Activated CD4-positive, alpha-beta memory T cell treated with anti-CD3 and anti-CD28 coated beads for 36 hours (primary cell): Measurements from ENCODE around the gene SLC17A9. TPM values are rescaled to one million over a fixed set of nuclear protein-coding genes. Genes with fewer than 3 reads are reported as not detected.

ENCODE experiments used
- CTCF ChIA-PET: fragments of 350-600 bp; sonication (Branson Sonifier 250); formaldehyde crosslinking; loops from one replicate; lab custom pipeline; 2021; ENCODE audit warnings: antibody characterized with exemption, inconsistent platforms; lab: Charles Lee
- POLR2A ChIA-PET: fragments of 350-600 bp; sonication (Branson Sonifier 250); formaldehyde crosslinking; loops from one replicate; lab custom pipeline; 2021; ENCODE audit warnings: antibody characterized with exemption; lab: Charles Lee
- DNase-seq: peaks from one replicate; pipeline ENCODE4 v3.0.0-alpha.2; 2020
- H3K27ac Mint-ChIP-seq: one replicate; pipeline ENCODE4 v1.8.0; 2021; ENCODE audit warnings: mixed read lengths
- H3K27me3 Mint-ChIP-seq: one replicate; pipeline ENCODE4 v1.8.0; 2021; ENCODE audit warnings: mixed read lengths
- H3K36me3 Mint-ChIP-seq: one replicate; pipeline ENCODE4 v1.8.0; 2021; ENCODE audit warnings: mixed read lengths
- H3K4me1 Mint-ChIP-seq: one replicate; pipeline ENCODE4 v1.8.0; 2021; ENCODE audit warnings: low read depth, mixed read lengths
- H3K4me3 Mint-ChIP-seq: one replicate; pipeline ENCODE4 v1.8.0; 2021; ENCODE audit warnings: mild to moderate bottlenecking, mixed read lengths
- H3K9me3 Mint-ChIP-seq: one replicate; pipeline ENCODE4 v1.8.0; 2021; ENCODE audit warnings: mixed read lengths
- intact Hi-C: fragments of 100-400 bp; cut with micrococcal nuclease; formaldehyde crosslinking; loops from one replicate; pipeline ENCODE4 v1.15.1; 2023
- total RNA-seq, 2 experiments: library from RNA; stranded (reverse); gene quantifications; one replicate each; pipeline ENCODE4 v1.2.3, GENCODE V29; 2021

Gene SLC17A9
- total RNA-seq, 2 experiments from 2014 or later = 9.5 to 9.7 TPM

- Mint-ChIP-seq H3K4me1 (peaks cover 37% of the 10 kb centered on the region), H3K27ac (no peak overlapping the region), H3K4me3 (no peak overlapping the region), H3K36me3 (peaks cover 48% of the 10 kb centered on the region), H3K9me3 (no peaks in the 10 kb centered on the region), H3K27me3 (no peaks in the 10 kb centered on the region)
- no peak for DNase-seq
- ChIA-PET POLR2A (no interaction called here), CTCF (interaction anchor here (1.7 to 10.9 kb wide), 2 partner anchors 10 to 16 kb away, joined by 3 to 127 read pairs; no protein-coding TSS in a partner anchor)
- intact Hi-C loops = no loop called here
Measured at GRCh38 chr20:62911701-62912280, 40.7 kb upstream of the SLC17A9 start.

- intact Hi-C loops = no loop called here
Measured at GRCh38 chr20:62913043-62913630, 39.4 kb upstream of the SLC17A9 start.

GRCh38 chr20:62914436-62914835 is 38.1 kb upstream of the SLC17A9 start:
- intact Hi-C loops = no loop called here
- Mint-ChIP-seq H3K4me3 (no peak overlapping the region), H3K27me3 (no peaks in the 10 kb centered on the region), H3K9me3 (no peaks in the 10 kb centered on the region), H3K27ac (no peak overlapping the region), H3K4me1 (peaks cover 57% of the 10 kb centered on the region), H3K36me3 (peaks cover 32% of the 10 kb centered on the region)
- ChIA-PET CTCF (interaction anchor here (0.7 to 10.9 kb wide), 2 partner anchors 9 to 13 kb away, joined by 3 to 127 read pairs; no protein-coding TSS in a partner anchor), POLR2A (interaction anchor here (0.6 kb wide), 1 partner anchor 148 kb away, joined by 3 read pairs; no protein-coding TSS in a partner anchor)
- no peak for DNase-seq

More at GRCh38 chr20:62913043-62913630, 39.4 kb upstream of the SLC17A9 start:
- Mint-ChIP-seq H3K4me1 (peaks cover 45% of the 10 kb centered on the region), H3K36me3 (peaks cover 38% of the 10 kb centered on the region), H3K27me3 (no peaks in the 10 kb centered on the region), H3K27ac (no peak overlapping the region), H3K4me3 (no peak overlapping the region), H3K9me3 (no peaks in the 10 kb centered on the region)
- DNase-seq = no peak
- POLR2A ChIA-PET = no interaction called here
- CTCF ChIA-PET = interaction anchor here (1.5 to 10.9 kb wide), 3 partner anchors 12 to 96 kb away, joined by 3 to 127 read pairs (median 3); no protein-coding TSS in a partner anchor

- peak overlapping the region; percentile 23 for H3K27ac Mint-ChIP-seq
- no peak overlapping the region for H3K4me3 Mint-ChIP-seq
- POLR2A ChIA-PET = interaction anchor here (0.6 kb wide), 1 partner anchor 148 kb away, joined by 3 read pairs; no protein-coding TSS in a partner anchor
- H3K9me3 Mint-ChIP-seq = no peaks in the 10 kb centered on the region
- intact Hi-C loops = no loop called here
- peaks cover 28% of the 10 kb centered on the region for H3K36me3 Mint-ChIP-seq
- no peak for DNase-seq
- H3K27me3 Mint-ChIP-seq = no peaks in the 10 kb centered on the region
- CTCF ChIA-PET = interaction anchor here (0.7 to 10.9 kb wide), 3 partner anchors 7 to 14 kb away, joined by 3 to 127 read pairs (median 95); no protein-coding TSS in a partner anchor
- peaks cover 59% of the 10 kb centered on the region for H3K4me1 Mint-ChIP-seq
Measured at GRCh38 chr20:62914970-62915457, 37.5 kb upstream of the SLC17A9 start.

- intact Hi-C loops = no loop called here
- POLR2A ChIA-PET = interaction anchor here (1.5 to 3.3 kb wide), 2 partner anchors 8 to 18 kb away, joined by 5 to 14 read pairs; no protein-coding TSS in a partner anchor
Measured at GRCh38 chr20:62916703-62917476, 35.6 kb upstream of the SLC17A9 start.

GRCh38 chr20:62917720-62918119 is 34.8 kb upstream of the SLC17A9 start:
- no peaks in the 10 kb centered on the region for H3K9me3 Mint-ChIP-seq
- H3K27ac Mint-ChIP-seq = peak overlapping the region; percentile 82
- intact Hi-C loops = no loop called here
- ChIA-PET CTCF (interaction anchor here (1.6 to 10.9 kb wide), 7 partner anchors 10 to 91 kb away, joined by 5 to 127 read pairs (median 7); partner anchors contain the start of gene GID8), POLR2A (interaction anchor here (1.1 to 3.3 kb wide), 3 partner anchors 11 to 60 kb away, joined by 3 to 14 read pairs (median 4); no protein-coding TSS in a partner anchor)
- peaks cover 7% of the 10 kb centered on the region for H3K36me3 Mint-ChIP-seq
- H3K4me3 Mint-ChIP-seq = peak overlapping the region; percentile 67
- no peak for DNase-seq
- H3K27me3 Mint-ChIP-seq = no peaks in the 10 kb centered on the region
- H3K4me1 Mint-ChIP-seq = peaks cover 78% of the 10 kb centered on the region

More at GRCh38 chr20:62916703-62917476, 35.6 kb upstream of the SLC17A9 start:
- no peak for DNase-seq
- CTCF ChIA-PET = interaction anchor here (0.7 to 10.9 kb wide), 6 partner anchors 9 to 92 kb away, joined by 3 to 127 read pairs (median 6); partner anchors contain the start of gene DIDO1
- peak overlapping the region; percentile 7 for H3K4me3 Mint-ChIP-seq
- no peaks in the 10 kb centered on the region for H3K9me3 Mint-ChIP-seq
- H3K36me3 Mint-ChIP-seq = peaks cover 11% of the 10 kb centered on the region
- H3K27me3 Mint-ChIP-seq = no peaks in the 10 kb centered on the region
- peaks cover 70% of the 10 kb centered on the region for H3K4me1 Mint-ChIP-seq
- peak overlapping the region; percentile 74 for H3K27ac Mint-ChIP-seq

- ChIA-PET POLR2A (interaction anchor here (1.1 to 3.3 kb wide), 5 partner anchors 10 to 59 kb away, joined by 3 to 14 read pairs (median 4); partner anchors contain the start of gene GID8), CTCF (interaction anchor here (1.2 to 10.9 kb wide), 8 partner anchors 10 to 54 kb away, joined by 3 to 127 read pairs (median 6); partner anchors contain the start of gene GID8)
- Mint-ChIP-seq H3K27me3 (no peaks in the 10 kb centered on the region), H3K36me3 (peaks cover 5% of the 10 kb centered on the region), H3K4me3 (peak overlapping the region; percentile 67), H3K9me3 (no peaks in the 10 kb centered on the region), H3K27ac (peak overlapping the region; percentile 82), H3K4me1 (peaks cover 80% of the 10 kb centered on the region)
- intact Hi-C loops = no loop called here
- DNase-seq = peak; percentile 76
Measured at GRCh38 chr20:62918147-62918546, 34.4 kb upstream of the SLC17A9 start.

GRCh38 chr20:62918831-62919230 is 33.7 kb upstream of the SLC17A9 start:
- peak; percentile 83 for DNase-seq
- H3K27ac Mint-ChIP-seq = peak overlapping the region; percentile 82
- POLR2A ChIA-PET = interaction anchor here (1.1 to 3.3 kb wide), 5 partner anchors 9 to 59 kb away, joined by 3 to 14 read pairs (median 4); partner anchors contain the start of gene GID8
- CTCF ChIA-PET = interaction anchor here (1.2 to 10.9 kb wide), 8 partner anchors 9 to 54 kb away, joined by 3 to 127 read pairs (median 6); partner anchors contain the start of gene GID8
- H3K4me3 Mint-ChIP-seq = peak overlapping the region; percentile 67
- H3K4me1 Mint-ChIP-seq = peaks cover 85% of the 10 kb centered on the region
- H3K36me3 Mint-ChIP-seq = peaks cover 3% of the 10 kb centered on the region
- intact Hi-C loops = loop anchor here (1.0 kb wide), 2 partner anchors 18 to 20 kb away; no protein-coding TSS in a partner anchor
- H3K9me3 Mint-ChIP-seq = no peaks in the 10 kb centered on the region
- no peaks in the 10 kb centered on the region for H3K27me3 Mint-ChIP-seq

- CTCF ChIA-PET = interaction anchor here (0.6 to 10.9 kb wide), 5 partner anchors 10 to 24 kb away, joined by 4 to 127 read pairs (median 15); no protein-coding TSS in a partner anchor
- H3K27me3 Mint-ChIP-seq = no peaks in the 10 kb centered on the region
Measured at GRCh38 chr20:62920039-62920645, 32.4 kb upstream of the SLC17A9 start.

GRCh38 chr20:62921119-62921687 is 31.3 kb upstream of the SLC17A9 start:
- Mint-ChIP-seq H3K27me3 (no peaks in the 10 kb centered on the region), H3K4me1 (peaks cover 74% of the 10 kb centered on the region), H3K36me3 (peaks cover 7% of the 10 kb centered on the region), H3K9me3 (no peaks in the 10 kb centered on the region), H3K4me3 (peak overlapping the region; percentile 64), H3K27ac (peak overlapping the region; percentile 83)
- ChIA-PET POLR2A (interaction anchor here (1.0 kb wide), 1 partner anchor 32 kb away, joined by 3 read pairs; no protein-coding TSS in a partner anchor), CTCF (interaction anchor here (1.2 to 10.9 kb wide), 5 partner anchors 9 to 32 kb away, joined by 3 to 127 read pairs (median 8); no protein-coding TSS in a partner anchor)
- peak; percentile 82 for DNase-seq
- intact Hi-C loops = loop anchor here (5.0 to 10.0 kb wide), 2 partner anchors 124 to 276 kb away; partner anchors contain the start of genes MRGBP and SLCO4A1

More at GRCh38 chr20:62920039-62920645, 32.4 kb upstream of the SLC17A9 start:
- DNase-seq = no peak
- H3K4me3 Mint-ChIP-seq = peak overlapping the region; percentile 10
- POLR2A ChIA-PET = interaction anchor here (1.1 kb wide), 1 partner anchor 104 kb away, joined by 3 read pairs; no protein-coding TSS in a partner anchor
- H3K4me1 Mint-ChIP-seq = peaks cover 85% of the 10 kb centered on the region
- peaks cover 4% of the 10 kb centered on the region for H3K36me3 Mint-ChIP-seq
- intact Hi-C loops = loop anchor here (5.0 to 10.0 kb wide), 2 partner anchors 123 to 275 kb away; partner anchors contain the start of genes MRGBP and SLCO4A1
- no peaks in the 10 kb centered on the region for H3K9me3 Mint-ChIP-seq
- peak overlapping the region; percentile 82 for H3K27ac Mint-ChIP-seq
